ENCODE data around the gene ADARB2.

DNA sequence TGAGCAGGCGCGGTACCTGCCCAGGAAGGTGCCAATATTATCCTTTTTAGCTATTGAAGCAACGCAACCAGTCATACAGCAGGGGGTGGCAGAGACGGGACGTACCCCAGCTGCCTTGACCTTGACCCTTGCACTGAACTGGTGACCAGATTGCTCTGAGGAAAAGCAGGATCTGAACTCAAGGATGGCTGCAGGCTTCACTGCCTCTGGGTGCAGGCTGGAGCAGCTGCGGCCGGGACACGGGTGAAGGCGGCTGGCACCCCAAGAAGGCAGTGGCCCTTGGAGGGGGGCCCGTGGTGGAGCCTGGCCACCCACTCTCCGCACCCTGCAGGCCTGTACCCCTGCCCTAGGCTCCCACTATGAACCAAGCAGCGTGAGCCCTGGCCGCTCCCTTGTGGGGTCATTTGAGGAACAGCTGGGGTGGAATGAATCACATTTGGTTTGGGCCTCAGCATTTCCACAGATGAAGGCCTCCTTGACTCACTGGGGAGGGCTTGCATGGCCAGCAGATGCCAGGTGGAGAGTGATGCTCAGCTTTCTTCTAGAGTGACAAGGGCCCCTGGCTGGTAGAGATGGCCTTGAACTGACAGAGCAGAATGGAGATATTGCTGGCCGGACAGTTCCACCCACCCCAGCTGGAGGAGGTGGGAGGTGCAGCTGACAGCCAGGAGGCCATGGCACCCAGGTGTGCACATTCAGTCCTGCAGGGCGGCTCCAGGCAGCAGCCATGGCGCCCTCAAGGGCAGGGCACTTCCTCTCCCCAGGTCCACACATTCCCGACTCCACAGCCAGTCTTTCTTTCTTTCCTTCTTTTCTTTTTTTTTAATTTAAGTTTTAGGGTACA lies 462.4 kb downstream of the ADARB2 start:
- TF ChIP-seq, protein P1, sequence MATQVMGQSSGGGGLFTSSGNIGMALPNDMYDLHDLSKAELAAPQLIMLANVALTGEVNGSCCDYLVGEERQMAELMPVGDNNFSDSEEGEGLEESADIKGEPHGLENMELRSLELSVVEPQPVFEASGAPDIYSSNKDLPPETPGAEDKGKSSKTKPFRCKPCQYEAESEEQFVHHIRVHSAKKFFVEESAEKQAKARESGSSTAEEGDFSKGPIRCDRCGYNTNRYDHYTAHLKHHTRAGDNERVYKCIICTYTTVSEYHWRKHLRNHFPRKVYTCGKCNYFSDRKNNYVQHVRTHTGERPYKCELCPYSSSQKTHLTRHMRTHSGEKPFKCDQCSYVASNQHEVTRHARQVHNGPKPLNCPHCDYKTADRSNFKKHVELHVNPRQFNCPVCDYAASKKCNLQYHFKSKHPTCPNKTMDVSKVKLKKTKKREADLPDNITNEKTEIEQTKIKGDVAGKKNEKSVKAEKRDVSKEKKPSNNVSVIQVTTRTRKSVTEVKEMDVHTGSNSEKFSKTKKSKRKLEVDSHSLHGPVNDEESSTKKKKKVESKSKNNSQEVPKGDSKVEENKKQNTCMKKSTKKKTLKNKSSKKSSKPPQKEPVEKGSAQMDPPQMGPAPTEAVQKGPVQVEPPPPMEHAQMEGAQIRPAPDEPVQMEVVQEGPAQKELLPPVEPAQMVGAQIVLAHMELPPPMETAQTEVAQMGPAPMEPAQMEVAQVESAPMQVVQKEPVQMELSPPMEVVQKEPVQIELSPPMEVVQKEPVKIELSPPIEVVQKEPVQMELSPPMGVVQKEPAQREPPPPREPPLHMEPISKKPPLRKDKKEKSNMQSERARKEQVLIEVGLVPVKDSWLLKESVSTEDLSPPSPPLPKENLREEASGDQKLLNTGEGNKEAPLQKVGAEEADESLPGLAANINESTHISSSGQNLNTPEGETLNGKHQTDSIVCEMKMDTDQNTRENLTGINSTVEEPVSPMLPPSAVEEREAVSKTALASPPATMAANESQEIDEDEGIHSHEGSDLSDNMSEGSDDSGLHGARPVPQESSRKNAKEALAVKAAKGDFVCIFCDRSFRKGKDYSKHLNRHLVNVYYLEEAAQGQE (IDR thresholded peaks at IDR 0.05; ENCODE audit: insufficient read depth in 1 of 2, low read depth in 2 of 2, low read length in 2 of 2) = no peak
- no peak for TF ChIP-seq POLR2AphosphoS5 (IDR thresholded peaks at IDR 0.05; ENCODE audit: low read depth, low read length)
- no peak for TF ChIP-seq FOXP2 (optimal IDR thresholded peaks at IDR 0.05; ENCODE audit: borderline replicate concordance, extremely low read depth, extremely low read length, insufficient read depth)
